Measurements from ENCODE around the gene SLIT3.

The SLIT3 gene

DNA sequence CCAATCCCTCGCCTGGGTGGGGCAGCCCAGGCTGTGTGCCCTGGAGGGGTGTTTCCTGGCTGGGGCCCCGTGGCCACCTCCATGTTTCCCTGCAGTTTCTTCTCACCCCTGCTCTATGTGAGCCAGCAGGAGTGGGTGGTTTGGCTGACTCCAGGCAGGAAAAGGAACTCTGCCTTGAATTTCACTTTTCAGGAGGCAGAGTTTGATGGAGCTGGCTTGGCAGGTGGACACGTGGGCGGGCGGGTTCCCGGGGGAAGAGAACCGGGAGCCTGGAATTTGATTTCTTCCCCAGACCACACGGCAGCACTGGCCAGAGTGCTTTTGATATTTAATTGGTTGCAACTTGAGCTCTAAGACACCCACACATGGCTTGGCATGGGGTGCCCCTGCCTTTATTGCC lies 601.9 kb downstream of the SLIT3 start:
- H4K20me1 ChIP-seq (ENCODE audit: insufficient read depth, low read length, poor library complexity, severe bottlenecking) = no peaks in the 10 kb centered on the region
- no peak for TF ChIP-seq EZH2phosphoT487 (IDR thresholded peaks at IDR 0.05; ENCODE audit: borderline replicate concordance)
- TF ChIP-seq, protein P1, sequence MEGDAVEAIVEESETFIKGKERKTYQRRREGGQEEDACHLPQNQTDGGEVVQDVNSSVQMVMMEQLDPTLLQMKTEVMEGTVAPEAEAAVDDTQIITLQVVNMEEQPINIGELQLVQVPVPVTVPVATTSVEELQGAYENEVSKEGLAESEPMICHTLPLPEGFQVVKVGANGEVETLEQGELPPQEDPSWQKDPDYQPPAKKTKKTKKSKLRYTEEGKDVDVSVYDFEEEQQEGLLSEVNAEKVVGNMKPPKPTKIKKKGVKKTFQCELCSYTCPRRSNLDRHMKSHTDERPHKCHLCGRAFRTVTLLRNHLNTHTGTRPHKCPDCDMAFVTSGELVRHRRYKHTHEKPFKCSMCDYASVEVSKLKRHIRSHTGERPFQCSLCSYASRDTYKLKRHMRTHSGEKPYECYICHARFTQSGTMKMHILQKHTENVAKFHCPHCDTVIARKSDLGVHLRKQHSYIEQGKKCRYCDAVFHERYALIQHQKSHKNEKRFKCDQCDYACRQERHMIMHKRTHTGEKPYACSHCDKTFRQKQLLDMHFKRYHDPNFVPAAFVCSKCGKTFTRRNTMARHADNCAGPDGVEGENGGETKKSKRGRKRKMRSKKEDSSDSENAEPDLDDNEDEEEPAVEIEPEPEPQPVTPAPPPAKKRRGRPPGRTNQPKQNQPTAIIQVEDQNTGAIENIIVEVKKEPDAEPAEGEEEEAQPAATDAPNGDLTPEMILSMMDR (conservative IDR thresholded peaks at IDR 0.05; ENCODE audit: low read length) = no peak
- H3K4me2 ChIP-seq (ENCODE audit: low read depth, low read length, poor library complexity, severe bottlenecking) = no peak overlapping the region
- no peak overlapping the region for H3K4me3 ChIP-seq (ENCODE audit: low read length, poor library complexity, severe bottlenecking)
- no peaks in the 10 kb centered on the region for H3K27me3 ChIP-seq (ENCODE audit: insufficient read depth, low read length, poor library complexity, severe bottlenecking)
- H3K79me2 ChIP-seq (ENCODE audit: insufficient read depth, low read length) = no peaks in the 10 kb centered on the region
- no peak overlapping the region for H3K9ac ChIP-seq (ENCODE audit: low read depth, low read length, poor library complexity, severe bottlenecking)
- no peaks in the 10 kb centered on the region for H3K9me2 ChIP-seq (replicated peaks; ENCODE audit: low read depth, low read length)
- H3K9me3 ChIP-seq (ENCODE audit: insufficient read depth, low read depth, low read length) = no peaks in the 10 kb centered on the region
- H2AFZ ChIP-seq (ENCODE audit: low read length) = no peak overlapping the region
- no peaks in the 10 kb centered on the region for H3F3A ChIP-seq (ENCODE audit: low read depth)
- no peaks in the 10 kb centered on the region for H3K4me1 ChIP-seq (ENCODE audit: insufficient read depth, low read length, poor library complexity, severe bottlenecking)
- H3K36me3 ChIP-seq (ENCODE audit: insufficient read depth, low read length) = no peaks in the 10 kb centered on the region

DNA sequence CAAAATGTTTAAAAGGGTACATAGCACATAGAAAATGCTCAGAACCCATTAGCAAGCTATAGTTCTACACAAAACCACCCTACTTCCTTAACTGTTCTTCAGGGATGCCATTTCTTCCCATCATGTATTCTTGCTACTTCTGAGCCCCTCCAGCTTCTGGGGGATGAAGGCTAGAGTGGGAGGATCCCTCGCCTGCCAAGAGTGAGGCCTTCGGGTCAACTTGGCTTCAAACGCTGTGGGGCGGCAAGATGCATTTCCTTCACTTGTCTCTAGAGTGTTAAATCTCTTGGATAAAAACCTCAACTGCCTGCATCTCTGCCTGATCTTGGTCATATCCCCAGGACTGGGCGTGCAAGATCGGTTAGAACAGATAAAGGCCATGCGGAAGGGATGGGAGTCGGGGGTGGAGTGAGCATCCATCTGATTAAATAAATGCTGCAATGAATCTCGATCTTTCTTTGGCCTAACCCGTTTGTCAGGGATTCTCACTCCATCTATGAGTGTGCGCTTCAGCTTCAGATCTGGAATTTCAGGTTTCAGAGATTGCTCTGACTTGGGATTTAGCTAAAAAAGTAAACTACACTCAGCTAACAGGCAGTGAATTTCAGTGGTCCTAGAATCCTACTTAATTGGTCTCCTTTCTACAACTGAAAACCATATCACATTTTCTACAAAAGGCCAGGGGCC lies 603.8 kb downstream of the SLIT3 start:
- Histone ChIP-seq H3K9me2 (replicated peaks; ENCODE audit: low read depth, low read length) (no peaks in the 10 kb centered on the region), H3K4me3 (ENCODE audit: low read length, poor library complexity, severe bottlenecking) (no peak overlapping the region), H3K4me2 (ENCODE audit: low read depth, low read length, poor library complexity, severe bottlenecking) (no peak overlapping the region), H3K4me1 (ENCODE audit: insufficient read depth, low read length, poor library complexity, severe bottlenecking) (no peaks in the 10 kb centered on the region), H2AFZ (ENCODE audit: low read length) (no peak overlapping the region), H3K9me3 (ENCODE audit: insufficient read depth, low read depth, low read length) (no peaks in the 10 kb centered on the region), H3K27me3 (ENCODE audit: insufficient read depth, low read length, poor library complexity, severe bottlenecking) (no peaks in the 10 kb centered on the region), H3K79me2 (ENCODE audit: insufficient read depth, low read length) (no peaks in the 10 kb centered on the region), H3K36me3 (ENCODE audit: insufficient read depth, low read length) (no peaks in the 10 kb centered on the region), H3K9ac (ENCODE audit: low read depth, low read length, poor library complexity, severe bottlenecking) (no peak overlapping the region), H4K20me1 (ENCODE audit: insufficient read depth, low read length, poor library complexity, severe bottlenecking) (no peaks in the 10 kb centered on the region), H3F3A (ENCODE audit: low read depth) (no peaks in the 10 kb centered on the region)
- no peak for TF ChIP-seq EZH2phosphoT487 (IDR thresholded peaks at IDR 0.05; ENCODE audit: borderline replicate concordance)
- TF ChIP-seq, protein P1 (conservative IDR thresholded peaks at IDR 0.05; ENCODE audit: low read length) = no peak

DNA sequence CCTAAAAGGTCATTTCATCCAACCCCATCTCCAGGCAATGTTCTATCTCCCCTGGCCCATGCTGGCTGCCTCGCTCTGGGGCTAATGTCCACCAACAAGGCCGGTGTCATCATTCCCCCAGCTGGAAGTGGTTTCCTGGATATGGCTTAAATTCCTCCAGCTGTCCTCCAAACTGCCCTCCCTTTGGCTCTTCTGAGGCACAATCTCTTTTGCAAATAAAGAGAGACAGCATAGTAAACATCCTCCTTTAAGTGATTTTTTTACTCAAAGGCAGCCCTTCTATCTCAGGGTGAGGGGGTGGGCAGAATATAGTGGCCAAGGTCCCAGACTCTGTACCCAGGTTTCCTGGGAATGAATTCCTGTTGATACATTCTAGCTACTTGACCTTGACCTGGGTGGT lies 604.3 kb downstream of the SLIT3 start:
- Histone ChIP-seq H3K9ac (ENCODE audit: low read depth, low read length, poor library complexity, severe bottlenecking) (no peak overlapping the region), H3F3A (ENCODE audit: low read depth) (no peaks in the 10 kb centered on the region), H3K36me3 (ENCODE audit: insufficient read depth, low read length) (no peaks in the 10 kb centered on the region), H4K20me1 (ENCODE audit: insufficient read depth, low read length, poor library complexity, severe bottlenecking) (no peaks in the 10 kb centered on the region), H3K9me2 (replicated peaks; ENCODE audit: low read depth, low read length) (no peaks in the 10 kb centered on the region), H3K4me3 (ENCODE audit: low read length, poor library complexity, severe bottlenecking) (no peak overlapping the region), H2AFZ (ENCODE audit: low read length) (no peak overlapping the region), H3K27me3 (ENCODE audit: insufficient read depth, low read length, poor library complexity, severe bottlenecking) (no peaks in the 10 kb centered on the region), H3K4me1 (ENCODE audit: insufficient read depth, low read length, poor library complexity, severe bottlenecking) (no peaks in the 10 kb centered on the region), H3K4me2 (ENCODE audit: low read depth, low read length, poor library complexity, severe bottlenecking) (no peak overlapping the region), H3K79me2 (ENCODE audit: insufficient read depth, low read length) (no peaks in the 10 kb centered on the region), H3K9me3 (ENCODE audit: insufficient read depth, low read depth, low read length) (no peaks in the 10 kb centered on the region)
- TF ChIP-seq, protein P1 (conservative IDR thresholded peaks at IDR 0.05; ENCODE audit: low read length) = no peak
- TF ChIP-seq EZH2phosphoT487 (IDR thresholded peaks at IDR 0.05; ENCODE audit: borderline replicate concordance) = no peak

Measured in Loucy (cell line).